ENCODE results near the gene RIMBP2.

RIMBP2 gene

GRCh38 chr12:130729344-130729743, 13.2 kb upstream of the RIMBP2 start:
- no peak for DNase-seq

DNA sequence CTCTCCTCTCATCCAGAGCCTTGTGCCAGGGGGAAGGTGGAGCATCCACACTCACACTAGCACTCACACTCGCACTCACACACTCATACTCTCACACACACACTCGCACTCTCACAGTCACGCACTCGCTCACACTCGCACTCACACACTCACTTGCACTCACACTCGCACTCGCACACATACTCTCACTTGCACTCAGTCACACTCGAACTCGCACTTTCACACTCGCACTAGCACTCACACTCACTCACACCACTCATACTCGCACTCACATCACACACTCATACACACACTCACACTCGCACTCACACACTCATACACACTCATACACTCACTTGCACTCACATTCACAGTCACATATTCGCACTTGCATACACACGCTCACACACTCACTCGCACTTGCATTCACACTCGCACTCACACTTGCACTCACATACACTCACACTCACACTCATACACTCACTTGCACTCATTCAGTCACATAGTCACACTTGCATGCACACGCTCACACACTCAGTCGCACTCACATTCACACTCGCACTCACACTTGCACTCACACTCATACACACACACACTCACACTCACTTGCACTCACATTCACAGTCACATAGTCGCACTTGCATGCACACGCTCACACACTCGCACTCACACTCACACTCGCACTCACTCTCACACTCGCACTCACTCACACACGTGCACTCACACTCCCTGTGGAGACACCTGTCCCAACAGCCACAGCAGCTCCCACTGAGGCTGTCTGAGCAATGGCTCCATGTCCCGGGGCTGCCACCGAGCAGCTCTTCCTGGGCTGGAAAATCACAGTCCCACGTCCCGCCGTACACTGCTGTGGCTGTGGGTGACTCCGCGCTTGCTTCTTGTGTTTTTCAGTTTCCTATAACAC, 12.3 kb upstream of the RIMBP2 start:
- no peak for DNase-seq

DNA sequence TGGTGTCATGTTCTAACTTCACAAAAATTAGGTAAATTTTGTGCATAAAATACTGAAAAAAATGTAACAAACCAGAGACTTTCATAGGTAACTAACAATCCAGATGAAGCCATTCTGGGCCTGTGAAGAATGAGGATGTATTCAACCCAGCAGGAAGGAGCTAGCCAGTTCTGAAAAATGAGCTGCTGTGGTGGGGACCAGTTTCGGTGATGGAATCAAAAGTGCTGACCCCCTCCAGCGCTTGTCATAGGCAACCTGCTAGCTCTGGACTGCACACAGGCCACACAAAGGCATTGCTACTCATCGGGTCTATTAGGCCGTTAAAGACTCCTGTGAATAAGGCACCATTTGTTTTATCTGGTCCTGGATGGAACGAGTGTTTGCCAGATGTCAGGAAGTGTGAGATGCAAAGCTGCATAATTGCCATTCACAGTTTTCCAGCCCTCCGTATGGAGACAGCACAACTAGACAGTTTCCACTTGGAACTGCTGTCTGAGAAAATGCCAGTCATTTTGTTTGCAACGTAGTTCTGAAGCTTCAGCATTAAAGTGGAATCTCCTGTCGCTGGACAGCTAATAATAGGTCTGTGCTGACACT, 3.3 kb upstream of the RIMBP2 start:
- DNase-seq = no peak

DNA sequence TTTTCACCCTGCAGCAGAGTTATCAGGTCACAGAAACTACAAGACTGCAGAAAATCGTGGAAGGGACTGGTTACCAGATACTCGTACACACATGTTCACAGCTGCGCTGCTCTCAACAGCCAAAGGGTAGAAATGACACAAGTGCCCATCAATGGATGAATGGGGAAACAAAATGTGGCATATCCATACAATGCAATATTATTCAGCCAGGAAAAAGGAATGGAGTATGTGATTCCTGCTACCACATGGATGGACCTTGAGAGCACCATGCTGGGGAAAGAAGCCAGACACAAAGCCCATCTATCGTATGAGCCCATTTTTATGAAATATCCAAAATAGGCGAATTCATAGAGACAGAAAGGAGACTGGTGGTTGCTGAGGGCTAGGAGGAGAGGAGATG, 1.7 kb upstream of the RIMBP2 start:
- no peak for DNase-seq

DNA sequence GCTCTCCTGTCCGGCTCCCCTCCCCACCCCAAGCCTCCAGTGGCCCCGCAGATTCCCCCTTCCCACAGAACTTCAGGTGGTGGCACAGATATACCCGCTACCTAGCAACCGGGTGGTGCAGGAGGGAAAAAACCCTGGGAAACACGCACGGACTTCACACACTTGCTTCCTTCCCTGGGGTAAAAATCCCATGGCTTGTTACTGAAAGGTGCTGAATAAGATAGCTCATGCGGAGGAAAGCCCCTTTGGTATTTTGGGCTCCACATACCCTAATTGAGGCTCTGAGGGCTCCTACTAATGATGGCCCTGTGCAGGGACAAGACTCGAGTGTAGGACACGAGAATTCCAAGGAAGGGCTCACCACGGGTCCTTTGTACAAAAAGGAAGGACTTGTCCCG, 869 bp upstream of the RIMBP2 start:
- no peak for DNase-seq

GRCh38 chr12:130715150-130715997, 725 bp downstream of the RIMBP2 start:
- no peak for DNase-seq

GRCh38 chr12:130714591-130715149, 1.4 kb downstream of the RIMBP2 start:
- DNase-seq = no peak

- no peak for DNase-seq
Measured at GRCh38 chr12:130714091-130714590, 2.0 kb downstream of the RIMBP2 start.

DNA sequence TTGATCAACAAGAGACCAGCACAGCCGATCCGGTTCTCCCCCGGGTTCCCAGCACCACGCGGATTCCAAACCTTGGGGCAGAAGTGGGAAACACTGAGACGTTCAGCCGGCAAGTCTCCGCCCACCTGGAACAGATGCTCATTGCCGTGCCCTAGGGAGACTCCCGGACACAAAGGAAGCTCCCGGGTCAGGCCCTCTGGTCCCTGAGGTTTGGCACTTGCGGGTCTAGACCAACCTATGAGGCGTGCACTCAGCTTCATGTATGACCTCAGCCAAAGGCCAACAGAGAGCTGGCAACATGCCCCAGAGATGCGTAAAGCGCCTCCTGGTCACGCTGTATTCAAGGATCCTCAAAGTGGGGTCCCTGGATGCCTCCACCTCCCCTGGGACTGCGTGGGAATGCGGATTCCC, 2.5 kb downstream of the RIMBP2 start:
- no peak for DNase-seq

- no peak for DNase-seq
Measured at GRCh38 chr12:130712346-130713065, 3.6 kb downstream of the RIMBP2 start.

- no peak for DNase-seq
Measured at GRCh38 chr12:130711756-130712155, 4.3 kb downstream of the RIMBP2 start.

DNA sequence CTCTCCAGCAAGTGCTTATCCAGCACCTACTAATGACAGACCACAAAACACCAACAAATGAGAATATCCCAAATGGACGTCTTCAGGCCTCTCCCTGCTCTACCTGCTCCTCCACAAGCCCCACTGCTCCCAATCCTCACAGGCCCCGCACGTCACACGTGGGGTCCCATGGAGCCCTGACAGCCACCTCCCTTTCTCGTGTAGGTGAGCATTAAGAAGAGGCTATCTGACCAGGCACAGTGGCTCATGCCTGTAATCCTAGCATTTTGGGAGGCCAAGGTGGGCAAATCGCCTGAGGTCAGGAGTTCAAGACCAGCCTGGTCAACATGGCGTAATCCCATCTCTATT, 5.4 kb downstream of the RIMBP2 start:
- no peak for DNase-seq

DNA sequence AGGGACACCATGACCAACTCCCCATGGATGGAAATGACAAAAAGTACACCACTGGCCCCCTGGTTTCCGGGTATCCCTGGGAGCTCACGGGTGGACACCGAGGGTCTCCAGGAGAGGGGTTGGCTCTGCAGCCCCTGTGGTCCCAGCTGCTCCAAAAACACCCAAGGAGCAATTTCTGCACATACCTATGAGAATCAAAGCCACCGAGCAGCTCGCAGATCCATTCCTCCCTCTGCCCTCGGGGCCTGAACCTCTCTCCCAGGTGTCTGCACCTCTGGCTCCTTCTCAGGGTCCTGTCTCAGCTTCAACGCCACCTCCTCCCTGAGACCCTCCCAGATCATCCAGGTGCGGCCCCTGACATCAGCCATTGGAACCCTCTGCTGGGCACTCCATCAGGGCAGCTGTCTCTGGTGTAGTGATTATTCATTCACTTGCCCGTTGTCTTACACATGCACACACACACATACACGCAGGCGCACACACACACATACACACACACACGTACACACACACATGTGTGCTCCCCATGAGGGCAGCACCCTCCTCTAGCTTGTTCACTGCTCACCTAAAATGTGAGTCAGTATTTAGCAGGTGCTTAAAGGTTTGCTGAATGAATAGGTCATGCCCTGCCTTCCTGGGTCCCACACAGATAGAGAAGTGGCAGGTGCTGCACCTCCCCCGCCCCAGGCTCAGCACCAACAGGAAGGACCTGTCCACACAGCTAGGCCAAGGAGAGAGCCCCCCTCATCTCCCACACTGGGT, 5.9 kb downstream of the RIMBP2 start:
- DNase-seq = no peak

DNA sequence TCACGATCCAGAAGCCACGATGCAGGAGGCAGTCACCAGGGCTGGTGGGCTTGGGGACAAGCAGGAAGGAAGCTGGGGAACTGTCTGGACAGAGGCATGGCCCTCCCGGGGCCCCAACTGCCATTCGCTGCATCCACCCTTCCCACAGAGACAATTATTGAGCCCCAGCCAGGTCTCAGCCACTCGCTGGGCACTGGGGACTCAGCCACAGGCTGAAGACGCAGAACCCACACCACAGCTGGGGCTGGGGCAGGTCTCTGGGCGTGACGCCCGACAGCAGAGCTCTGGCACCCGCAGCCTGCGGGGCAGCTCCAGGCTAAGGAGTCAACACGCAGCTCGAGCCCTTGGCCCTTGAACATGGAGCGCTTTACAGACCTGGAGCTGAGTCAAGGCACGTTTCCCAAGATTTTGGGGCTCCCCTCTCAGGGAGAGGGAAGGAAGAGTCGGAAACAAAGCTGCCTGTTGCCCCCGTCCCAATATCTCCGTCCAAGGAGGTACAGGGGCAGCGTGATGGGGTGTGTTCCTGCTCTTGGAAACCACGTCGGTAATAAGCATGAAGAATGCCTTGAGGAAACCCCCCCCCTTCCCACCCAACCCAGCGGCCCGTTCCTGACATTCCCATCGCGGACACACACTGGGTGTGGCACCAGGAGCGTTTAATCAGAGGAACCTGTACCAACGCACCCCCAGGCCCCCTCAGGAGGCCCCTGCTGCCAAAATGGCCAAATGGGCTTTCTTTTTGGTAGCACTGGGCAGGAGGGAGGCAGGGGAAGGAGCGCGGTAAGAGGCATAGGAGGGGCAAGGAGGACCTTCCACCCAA, 6.7 kb downstream of the RIMBP2 start:
- no peak for DNase-seq

- DNase-seq = no peak
Measured at GRCh38 chr12:130708648-130709047, 7.5 kb downstream of the RIMBP2 start.

DNA sequence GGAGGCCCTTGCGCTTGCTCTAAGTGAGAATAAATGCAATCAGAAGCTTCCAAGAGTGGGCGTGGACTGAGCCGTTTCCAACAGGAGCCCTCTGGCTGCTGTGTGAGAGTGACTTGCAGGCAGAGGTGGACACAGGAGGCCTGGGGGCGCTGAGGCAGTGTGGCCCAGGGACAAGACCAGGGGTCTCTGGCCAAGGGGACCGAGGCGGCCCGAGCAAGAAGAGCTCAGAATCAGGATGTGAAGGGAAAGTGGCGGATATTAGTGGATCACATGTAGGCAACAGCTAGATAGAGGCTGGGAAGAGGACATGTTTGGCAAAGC, 8.6 kb downstream of the RIMBP2 start:
- DNase-seq = no peak

GRCh38 chr12:130706885-130707570, 9.1 kb downstream of the RIMBP2 start:
- DNase-seq = no peak

- no peak for DNase-seq
Measured at GRCh38 chr12:130706311-130706710, 9.8 kb downstream of the RIMBP2 start.

DNA sequence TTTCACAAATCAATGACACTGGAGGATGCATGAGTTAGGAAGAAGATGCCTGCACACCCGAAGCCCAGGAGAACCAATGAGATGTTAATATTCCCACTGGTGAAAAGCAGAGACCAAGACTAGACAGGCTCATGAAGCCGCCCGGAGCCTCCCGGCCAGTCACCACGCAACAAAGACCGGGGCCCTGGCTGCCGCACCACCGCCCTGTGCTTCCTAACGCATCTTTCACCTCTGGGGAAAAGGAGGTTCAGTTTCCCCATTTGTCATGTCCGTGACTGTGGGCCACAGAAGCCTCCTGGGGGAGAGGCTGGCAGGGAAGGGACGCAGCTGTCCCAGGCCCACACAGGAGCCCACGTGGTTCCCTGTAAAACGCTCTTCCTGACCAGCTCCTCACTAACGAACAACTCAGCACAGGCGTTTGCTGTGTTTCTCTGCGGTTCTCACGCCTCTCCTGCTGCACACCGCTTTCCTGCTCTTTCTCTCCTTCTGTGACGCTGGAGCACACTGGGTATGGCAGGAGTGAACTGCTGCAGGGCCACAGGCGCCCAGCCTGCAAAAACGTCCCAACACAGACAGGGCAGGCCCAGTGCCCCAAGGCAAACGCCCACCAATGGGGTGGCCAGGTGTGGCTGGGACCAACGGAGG, 10.8 kb downstream of the RIMBP2 start:
- DNase-seq = no peak

GRCh38 chr12:130704606-130705005, 11.5 kb downstream of the RIMBP2 start:
- DNase-seq = no peak
